ENCODE data around the gene RASSF6. TPM values are rescaled to one million over a fixed set of nuclear protein-coding genes. Genes with fewer than 3 reads are reported as not detected.
"Not testable (repeated sequence)": the region's sequence is repeated elsewhere in the genome, so short reads cannot be mapped to it uniquely, and the experiment has no call there.

The RASSF6 gene, protein sequence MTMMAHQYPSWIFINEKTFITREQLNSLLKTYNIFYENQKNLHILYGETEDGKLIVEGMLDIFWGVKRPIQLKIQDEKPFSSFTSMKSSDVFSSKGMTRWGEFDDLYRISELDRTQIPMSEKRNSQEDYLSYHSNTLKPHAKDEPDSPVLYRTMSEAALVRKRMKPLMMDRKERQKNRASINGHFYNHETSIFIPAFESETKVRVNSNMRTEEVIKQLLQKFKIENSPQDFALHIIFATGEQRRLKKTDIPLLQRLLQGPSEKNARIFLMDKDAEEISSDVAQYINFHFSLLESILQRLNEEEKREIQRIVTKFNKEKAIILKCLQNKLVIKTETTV
- polyA plus RNA-seq (2012; ENCODE audit: missing spikeins): 0.83 TPM

DNA sequence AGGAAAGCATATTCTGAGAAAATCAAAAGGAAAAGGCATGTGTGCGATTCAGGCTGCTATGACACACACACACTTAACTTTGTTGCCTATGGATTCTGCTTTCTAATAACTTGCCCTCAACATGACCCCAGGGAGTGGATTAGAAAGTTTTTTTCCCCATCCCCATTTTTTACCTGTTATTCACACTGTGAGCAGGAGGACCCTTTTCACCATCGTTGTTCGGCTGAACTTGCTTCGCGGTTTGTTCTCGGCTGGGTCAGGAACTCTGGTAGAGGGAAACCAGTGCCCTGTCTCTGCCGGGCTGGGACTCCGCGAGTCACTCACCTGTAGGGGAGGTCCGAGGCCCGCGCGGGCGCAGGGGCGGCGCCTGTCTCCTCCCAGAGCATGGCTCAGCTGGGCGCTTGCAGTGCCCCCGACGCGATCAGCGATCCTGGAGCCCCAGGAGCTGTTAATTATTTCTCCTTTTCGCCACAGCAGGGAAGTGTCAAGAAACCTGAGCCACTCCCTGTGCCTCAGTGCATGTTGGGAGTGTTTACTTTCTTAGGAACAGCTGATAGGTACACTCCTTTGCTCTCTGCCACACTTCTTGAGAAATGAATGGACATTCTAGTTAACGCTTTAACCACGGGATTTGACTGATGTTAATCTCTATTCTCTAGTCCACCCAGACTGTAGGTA, at the start of gene RASSF6:
RASSF6 (minus strand) TSS at position 322 of the 678 bp plus-strand sequence. CDS start 8,641 bp downstream, outside the sequence.
- DNase-seq (ENCODE audit: insufficient read length) (no peak), FAIRE-seq (peak; percentile 70)
- TF ChIP-seq POLR2AphosphoS5 (IDR thresholded peaks at IDR 0.05; ENCODE audit: low read depth, low read length) (no peak), POLR2A (IDR thresholded peaks at IDR 0.05; ENCODE audit: low read depth, low read length) (no peak), TAF1 (IDR thresholded peaks at IDR 0.05; ENCODE audit: borderline replicate concordance, low read depth, low read length) (no peak)

DNA sequence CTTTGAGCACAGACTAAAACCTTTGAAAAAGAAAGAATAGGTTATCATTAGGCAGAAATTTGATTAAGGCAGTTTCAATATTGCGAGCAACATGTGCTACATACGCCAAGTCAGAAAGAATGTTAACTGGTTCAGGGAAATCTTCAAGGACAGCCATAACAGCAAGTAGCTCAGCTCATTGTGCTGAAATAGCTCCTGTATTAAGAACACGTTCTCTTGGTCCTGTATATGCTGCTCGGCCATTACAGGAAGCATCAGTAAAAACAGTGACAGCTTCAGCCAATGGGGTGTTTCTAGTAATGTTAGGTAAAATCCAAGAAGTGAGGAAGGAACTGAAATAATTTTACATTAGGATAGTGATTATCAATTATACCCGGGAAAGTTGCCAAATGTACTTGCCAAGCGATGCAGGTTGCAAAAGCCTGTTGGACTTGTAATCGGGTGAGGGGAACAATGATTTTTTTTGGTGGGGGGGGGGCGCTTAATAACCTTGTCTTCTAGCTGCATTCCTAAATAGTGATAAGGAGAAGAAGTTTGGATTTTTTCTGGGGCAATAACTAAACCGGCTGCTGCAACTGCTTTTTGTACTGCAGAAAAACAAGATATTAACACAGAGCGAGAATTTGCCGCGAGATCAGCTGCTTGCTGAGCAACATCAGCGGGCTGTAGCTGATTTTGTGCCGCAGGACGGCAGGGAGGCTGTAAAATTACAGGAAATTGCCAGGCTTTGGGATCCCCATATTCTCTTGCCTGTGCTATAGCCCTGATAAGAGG, 49.4 kb upstream of the RASSF6 start:
- FAIRE-seq: no peak
- no peak for DNase-seq (ENCODE audit: insufficient read length)
- TF ChIP-seq TAF1 (IDR thresholded peaks at IDR 0.05; ENCODE audit: borderline replicate concordance, low read depth, low read length) (no peak), POLR2A (IDR thresholded peaks at IDR 0.05; ENCODE audit: low read depth, low read length) (no peak), POLR2AphosphoS5 (IDR thresholded peaks at IDR 0.05; ENCODE audit: low read depth, low read length) (no peak)

DNA sequence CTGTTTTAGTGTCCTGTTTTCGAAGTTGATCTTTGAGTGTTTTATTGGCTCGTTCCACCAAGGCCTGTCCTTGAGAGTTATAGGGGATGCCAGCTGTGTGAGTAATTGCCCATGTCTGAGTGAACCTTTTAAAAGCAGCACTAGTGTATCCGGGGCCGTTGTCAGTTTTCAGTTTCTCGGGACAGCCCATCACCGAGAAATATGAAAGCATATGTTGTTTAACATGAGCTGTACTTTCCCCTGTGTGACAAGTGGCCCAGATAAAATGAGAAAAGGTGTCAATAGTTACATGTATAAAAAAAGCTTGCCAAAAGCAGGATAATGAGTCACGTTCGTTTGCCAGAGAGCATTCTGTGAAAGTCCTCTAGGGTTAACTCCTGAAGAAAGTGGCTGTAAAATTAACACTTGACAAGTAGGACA, 48.6 kb upstream of the RASSF6 start:
- TF ChIP-seq TAF1 (IDR thresholded peaks at IDR 0.05; ENCODE audit: borderline replicate concordance, low read depth, low read length): no peak
- no peak for TF ChIP-seq POLR2A (IDR thresholded peaks at IDR 0.05; ENCODE audit: low read depth, low read length)
- FAIRE-seq: no peak
- DNase-seq (ENCODE audit: insufficient read length): no peak

DNA sequence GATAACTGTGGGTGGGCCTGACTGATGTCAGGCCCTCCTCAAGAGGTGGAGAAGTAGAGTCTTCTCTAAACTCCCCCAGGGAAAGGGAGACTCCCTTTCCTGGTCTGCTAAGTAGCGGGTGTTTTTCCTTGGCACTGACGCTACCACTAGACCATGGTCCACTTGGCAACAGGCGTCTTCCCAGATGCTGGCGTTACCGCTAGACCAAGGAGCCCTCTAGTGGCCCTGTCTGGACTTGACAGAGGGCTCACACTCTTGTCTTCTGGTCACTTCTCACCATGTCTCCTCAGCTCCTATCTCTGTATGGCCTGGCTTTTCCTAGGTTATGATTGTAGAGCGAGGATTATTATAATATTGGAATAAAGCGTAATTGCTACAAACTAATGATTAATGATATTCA, 45.7 kb upstream of the RASSF6 start:
- DNase-seq (ENCODE audit: insufficient read length): not testable (repeated sequence)
- peak; percentile 67 for FAIRE-seq

DNA sequence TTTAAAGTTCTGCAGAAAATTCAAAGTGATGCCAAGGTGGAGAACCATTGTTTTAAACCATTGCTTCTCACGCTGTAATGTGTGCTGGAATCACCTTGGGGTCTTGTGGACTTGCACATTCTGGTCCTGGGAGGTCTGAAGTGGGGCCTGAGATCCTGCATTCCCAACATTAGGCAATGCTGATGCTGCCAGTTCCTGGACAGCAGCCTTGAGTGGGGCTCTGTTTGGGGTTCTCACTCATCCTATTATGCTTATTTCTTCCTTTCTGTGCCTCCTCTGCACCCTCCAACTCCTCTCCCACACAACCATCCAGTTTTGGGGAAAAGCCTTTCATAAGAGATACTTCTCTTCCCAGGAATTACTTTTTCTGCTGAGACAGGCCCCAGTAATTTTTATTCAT, 44.2 kb upstream of the RASSF6 start:
- TF ChIP-seq TAF1 (IDR thresholded peaks at IDR 0.05; ENCODE audit: borderline replicate concordance, low read depth, low read length) (no peak), POLR2A (IDR thresholded peaks at IDR 0.05; ENCODE audit: low read depth, low read length) (no peak), POLR2AphosphoS5 (IDR thresholded peaks at IDR 0.05; ENCODE audit: low read depth, low read length) (no peak)
- no peak for DNase-seq (ENCODE audit: insufficient read length)
- FAIRE-seq: no peak

DNA sequence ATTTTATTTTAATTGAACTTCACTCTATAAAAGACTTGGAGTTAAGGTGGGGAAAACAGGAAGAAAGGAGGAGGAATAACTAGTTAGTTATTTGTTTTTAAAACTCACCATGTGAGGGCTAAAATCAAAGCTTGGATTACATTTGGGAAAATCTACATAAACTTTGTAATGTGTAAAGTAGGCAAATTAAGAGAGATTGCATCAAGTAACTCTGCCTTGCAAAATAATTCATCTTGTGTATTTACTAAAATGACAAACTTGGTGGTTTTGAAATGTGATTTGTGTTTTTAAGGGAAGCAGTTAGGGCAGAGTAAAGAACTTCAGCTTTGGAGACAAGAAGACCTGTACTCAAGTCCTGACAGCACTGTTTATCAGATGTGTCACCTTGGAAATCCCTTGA, 43.3 kb upstream of the RASSF6 start:
- no peak for TF ChIP-seq POLR2A (IDR thresholded peaks at IDR 0.05; ENCODE audit: low read depth, low read length)
- TF ChIP-seq TAF1 (IDR thresholded peaks at IDR 0.05; ENCODE audit: borderline replicate concordance, low read depth, low read length): no peak
- TF ChIP-seq POLR2AphosphoS5 (IDR thresholded peaks at IDR 0.05; ENCODE audit: low read depth, low read length): no peak
- no peak for DNase-seq (ENCODE audit: insufficient read length)
- no peak for FAIRE-seq

DNA sequence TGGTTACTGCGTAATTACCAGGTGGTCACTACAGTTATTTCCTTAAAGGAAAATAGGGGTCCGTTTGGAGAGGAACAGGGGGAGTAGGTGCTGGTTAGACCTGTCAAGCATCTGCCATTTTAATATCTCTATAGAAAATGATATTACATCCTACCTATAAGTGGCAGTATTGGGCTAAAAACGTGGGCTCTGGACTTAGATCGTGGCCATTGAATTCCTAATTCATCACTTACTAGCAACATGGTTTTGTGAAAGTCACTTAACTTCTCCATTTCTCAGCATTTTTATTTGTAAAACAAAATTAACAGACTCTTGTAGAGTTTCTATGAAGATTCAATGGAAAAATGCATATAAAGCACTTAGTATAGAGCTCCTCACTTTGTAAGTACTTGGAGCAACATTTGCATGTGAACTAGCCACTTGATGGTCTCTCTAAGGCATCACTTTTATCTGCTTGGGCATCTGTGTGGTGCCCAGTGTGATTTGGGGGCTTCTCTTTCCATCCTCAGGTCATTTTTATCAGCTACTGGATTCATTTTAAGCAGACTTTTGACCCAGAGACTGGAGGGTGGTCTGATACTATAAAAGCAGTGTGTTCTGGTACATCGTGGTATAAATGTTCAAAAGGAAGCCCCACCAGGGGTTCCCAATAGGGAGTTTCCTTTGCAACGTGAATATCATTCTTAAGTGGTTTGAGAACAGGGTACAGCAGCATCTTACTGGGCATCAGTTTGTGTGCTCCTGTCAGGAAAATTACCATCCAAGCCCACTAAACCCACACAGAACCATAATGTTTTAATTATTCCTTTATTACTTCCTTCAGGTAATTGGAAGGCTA, 42.7 kb upstream of the RASSF6 start:
- no peak for TF ChIP-seq POLR2AphosphoS5 (IDR thresholded peaks at IDR 0.05; ENCODE audit: low read depth, low read length)
- no peak for TF ChIP-seq TAF1 (IDR thresholded peaks at IDR 0.05; ENCODE audit: borderline replicate concordance, low read depth, low read length)
- TF ChIP-seq POLR2A (IDR thresholded peaks at IDR 0.05; ENCODE audit: low read depth, low read length): no peak
- no peak for FAIRE-seq
- DNase-seq (ENCODE audit: insufficient read length): peak; percentile 8

DNA sequence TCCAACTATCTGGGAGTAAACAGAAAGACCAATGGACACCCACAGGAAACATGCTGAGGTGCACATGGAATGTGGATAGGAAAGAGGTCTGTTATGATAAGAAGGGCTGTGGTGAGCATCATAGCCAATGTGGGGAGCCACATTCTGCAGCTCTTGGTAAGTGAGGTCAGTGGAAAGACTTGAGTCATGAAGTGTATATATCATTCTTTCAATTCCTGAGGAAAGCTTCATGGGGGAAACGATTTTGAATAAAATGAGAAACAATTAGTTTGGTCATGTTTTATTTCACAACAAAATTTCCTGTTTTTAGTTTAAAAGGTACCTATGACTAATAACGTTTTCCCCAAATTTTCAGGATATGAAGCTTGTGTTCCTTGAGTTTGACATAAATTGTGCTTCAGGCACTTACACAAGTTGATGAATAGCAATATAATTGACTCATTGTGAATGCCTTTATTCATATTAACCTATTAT, 41.4 kb upstream of the RASSF6 start:
- TF ChIP-seq POLR2AphosphoS5 (IDR thresholded peaks at IDR 0.05; ENCODE audit: low read depth, low read length) (no peak), POLR2A (IDR thresholded peaks at IDR 0.05; ENCODE audit: low read depth, low read length) (no peak)
- FAIRE-seq: no peak
- DNase-seq (ENCODE audit: insufficient read length): no peak

DNA sequence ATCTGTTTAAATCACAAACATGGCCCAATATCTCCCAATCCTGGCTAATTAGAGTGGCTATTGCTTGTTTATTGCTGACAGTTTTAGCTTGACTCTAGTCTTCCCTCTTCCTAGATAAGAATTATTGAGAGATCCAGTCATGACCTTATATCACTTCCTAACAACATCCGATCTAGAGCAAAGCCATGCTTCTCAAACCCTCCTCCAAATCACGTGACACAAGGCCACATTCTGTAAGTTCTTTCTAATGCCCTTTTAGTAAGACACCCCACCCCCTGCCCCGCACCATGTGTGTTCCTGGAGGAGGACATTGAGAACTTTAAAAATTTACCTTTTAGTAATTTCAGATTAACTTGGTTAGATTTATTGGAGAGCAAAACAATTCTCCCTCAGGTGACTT, 40.6 kb upstream of the RASSF6 start:
- DNase-seq (ENCODE audit: insufficient read length) (no peak), FAIRE-seq (no peak)
- TF ChIP-seq TAF1 (IDR thresholded peaks at IDR 0.05; ENCODE audit: borderline replicate concordance, low read depth, low read length) (no peak), POLR2A (IDR thresholded peaks at IDR 0.05; ENCODE audit: low read depth, low read length) (no peak), POLR2AphosphoS5 (IDR thresholded peaks at IDR 0.05; ENCODE audit: low read depth, low read length) (no peak)

DNA sequence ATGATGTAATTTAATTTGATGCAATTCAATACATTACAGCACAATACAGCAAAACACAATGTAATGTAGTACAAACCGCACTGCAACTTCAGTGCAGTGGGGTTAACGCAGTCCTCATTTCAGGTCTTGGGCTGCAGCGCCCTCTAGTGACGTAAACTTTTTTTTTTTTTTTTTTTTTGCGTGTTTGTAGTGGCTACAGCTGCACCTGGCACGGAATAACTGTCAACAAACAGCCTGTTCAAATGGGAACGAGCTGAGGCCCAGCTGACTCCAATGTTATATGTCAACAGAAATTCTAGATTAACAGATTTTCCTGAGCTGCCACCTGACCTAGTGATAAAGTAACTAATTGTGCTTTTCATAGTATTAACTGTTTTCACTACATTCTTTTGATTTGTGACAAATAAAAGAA, 33.5 kb upstream of the RASSF6 start:
- DNase-seq (ENCODE audit: insufficient read length) (no peak), FAIRE-seq (peak; percentile 93)
- no peak for TF ChIP-seq TAF1 (IDR thresholded peaks at IDR 0.05; ENCODE audit: borderline replicate concordance, low read depth, low read length)
- no peak for TF ChIP-seq POLR2AphosphoS5 (IDR thresholded peaks at IDR 0.05; ENCODE audit: low read depth, low read length)
- no peak for TF ChIP-seq POLR2A (IDR thresholded peaks at IDR 0.05; ENCODE audit: low read depth, low read length)

DNA sequence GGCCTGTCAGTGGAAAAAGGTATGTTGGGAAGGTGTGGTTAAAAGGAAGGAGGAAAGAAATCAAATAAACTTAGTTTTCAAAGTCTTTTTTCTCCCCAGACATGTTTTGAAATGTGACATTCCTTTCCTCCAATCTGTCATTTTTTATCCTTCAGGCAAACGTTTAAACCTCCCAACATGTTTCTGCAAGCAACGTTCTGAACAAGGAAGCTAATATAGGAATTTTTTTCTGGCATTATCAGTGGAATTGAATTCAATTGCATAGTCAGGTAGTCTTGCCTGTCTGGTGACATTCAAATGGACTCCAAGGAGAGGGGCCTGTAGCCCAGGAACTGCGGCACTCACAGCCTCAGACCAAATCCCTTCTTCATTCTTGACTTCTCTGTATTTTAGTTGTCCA, 30.0 kb upstream of the RASSF6 start:
- no peak for DNase-seq (ENCODE audit: insufficient read length)
- TF ChIP-seq POLR2AphosphoS5 (IDR thresholded peaks at IDR 0.05; ENCODE audit: low read depth, low read length) (no peak), POLR2A (IDR thresholded peaks at IDR 0.05; ENCODE audit: low read depth, low read length) (no peak), TAF1 (IDR thresholded peaks at IDR 0.05; ENCODE audit: borderline replicate concordance, low read depth, low read length) (no peak)
- no peak for FAIRE-seq
